Stomach smooth muscle (tissue), 2 donors: ENCODE results near the gene FGF16.

Experiments used
- H3K27ac ChIP-seq: one replicate; pipeline ENCODE4 v1.7.0; 2013; ENCODE audit warnings: mild to moderate bottlenecking, low read length, inconsistent platforms
- H3K27me3 ChIP-seq, 2 donors: one replicate each; pipeline ENCODE4 v1.7.0; 2013; ENCODE audit warnings: low read length in 2 of 2; ENCODE audit not compliant: insufficient read depth in 2 of 2, control insufficient read depth in 1 of 2
- H3K36me3 ChIP-seq, 2 donors: one replicate each; pipeline ENCODE4 v1.7.0; 2013; ENCODE audit warnings: low read length in 2 of 2; ENCODE audit not compliant: control insufficient read depth in 2 of 2, insufficient read depth in 2 of 2
- H3K4me1 ChIP-seq: one replicate; pipeline ENCODE4 v1.7.0; 2013; ENCODE audit warnings: low read length; ENCODE audit not compliant: control insufficient read depth, insufficient read depth
- H3K4me3 ChIP-seq, 2 donors: one replicate each; pipeline ENCODE4 v1.7.0; 2013; ENCODE audit warnings: low read length in 2 of 2
- H3K9ac ChIP-seq, 2 donors: one replicate each; pipeline ENCODE4 v1.7.0; 2013; ENCODE audit warnings: low read length in 2 of 2, mild to moderate bottlenecking in 1 of 2
- H3K9me3 ChIP-seq, 2 donors: one replicate each; pipeline ENCODE4 v1.7.0; 2013; ENCODE audit warnings: low read length in 2 of 2; ENCODE audit not compliant: control insufficient read depth in 2 of 2
- donor health status: healthy.
- donor health status: Pancreatic carcinoma.

The FGF16 gene

GRCh38 chrX:77428551-77428950 is 18.6 kb upstream of the FGF16 start:
- H3K9ac ChIP-seq: no peak overlapping the region
- no peak overlapping the region for H3K4me3 ChIP-seq
- H3K4me1 ChIP-seq: no peaks in the 10 kb centered on the region
- H3K9me3 ChIP-seq: no peaks in the 10 kb centered on the region
- no peak overlapping the region for H3K27ac ChIP-seq
- peaks cover 0 to 4% of the 10 kb centered on the region in 2 donors for H3K27me3 ChIP-seq
- H3K36me3 ChIP-seq: no peaks in the 10 kb centered on the region

- no peak overlapping the region for H3K4me3 ChIP-seq
- H3K4me1 ChIP-seq: no peaks in the 10 kb centered on the region
- peaks cover 0 to 4% of the 10 kb centered on the region in 2 donors for H3K27me3 ChIP-seq
- H3K36me3 ChIP-seq: no peaks in the 10 kb centered on the region
- H3K9ac ChIP-seq: no peak overlapping the region
- no peaks in the 10 kb centered on the region for H3K9me3 ChIP-seq
- no peak overlapping the region for H3K27ac ChIP-seq
These were observed 16.0 kb upstream of the FGF16 start for GRCh38 chrX:77431227-77431626.

- Histone ChIP-seq H3K36me3 (no peaks in the 10 kb centered on the region), H3K4me1 (no peaks in the 10 kb centered on the region), H3K27ac (no peak overlapping the region), H3K27me3 (peaks cover 0 to 4% of the 10 kb centered on the region in 2 donors), H3K9ac (no peak overlapping the region), H3K4me3 (no peak overlapping the region), H3K9me3 (no peaks in the 10 kb centered on the region)
These were observed 14.2 kb upstream of the FGF16 start for GRCh38 chrX:77433001-77433400.

- H3K9ac ChIP-seq: no peak overlapping the region
- H3K27ac ChIP-seq: no peak overlapping the region
- peaks cover 0 to 2% of the 10 kb centered on the region in 2 donors for H3K27me3 ChIP-seq
- H3K4me1 ChIP-seq: no peaks in the 10 kb centered on the region
- no peak overlapping the region for H3K4me3 ChIP-seq
- no peaks in the 10 kb centered on the region for H3K9me3 ChIP-seq
- H3K36me3 ChIP-seq: no peaks in the 10 kb centered on the region
These were observed 12.2 kb upstream of the FGF16 start for GRCh38 chrX:77434962-77435361.

- Histone ChIP-seq H3K36me3 (no peaks in the 10 kb centered on the region), H3K4me1 (no peaks in the 10 kb centered on the region), H3K27ac (no peak overlapping the region), H3K4me3 (no peak overlapping the region), H3K9me3 (no peaks in the 10 kb centered on the region), H3K9ac (no peak overlapping the region), H3K27me3 (peaks cover 0 to 2% of the 10 kb centered on the region in 2 donors)
These were observed 10.9 kb upstream of the FGF16 start for GRCh38 chrX:77436271-77436670.

- Histone ChIP-seq H3K27me3 (peaks cover 0 to 4% of the 10 kb centered on the region in 2 donors), H3K9me3 (no peaks in the 10 kb centered on the region), H3K4me1 (no peaks in the 10 kb centered on the region), H3K9ac (no peak overlapping the region), H3K4me3 (no peak overlapping the region), H3K36me3 (no peaks in the 10 kb centered on the region), H3K27ac (no peak overlapping the region)
These were observed 10.5 kb upstream of the FGF16 start for GRCh38 chrX:77436682-77437081.

GRCh38 chrX:77440330-77440729 is 6.9 kb upstream of the FGF16 start:
- Histone ChIP-seq H3K4me1 (no peaks in the 10 kb centered on the region), H3K9me3 (no peaks in the 10 kb centered on the region), H3K9ac (no peak overlapping the region), H3K27me3 (peaks cover 0 to 7% of the 10 kb centered on the region in 2 donors), H3K36me3 (no peaks in the 10 kb centered on the region), H3K27ac (no peak overlapping the region), H3K4me3 (no peak overlapping the region)

GRCh38 chrX:77441033-77441432 is 6.2 kb upstream of the FGF16 start:
- H3K36me3 ChIP-seq: no peaks in the 10 kb centered on the region
- H3K9ac ChIP-seq: no peak overlapping the region
- no peak overlapping the region for H3K27ac ChIP-seq
- peaks cover under 1% of the 10 kb centered on the region for H3K4me1 ChIP-seq
- H3K4me3 ChIP-seq: no peak overlapping the region
- H3K27me3 ChIP-seq: peaks cover 5 to 7% of the 10 kb centered on the region in 2 donors
- H3K9me3 ChIP-seq: no peaks in the 10 kb centered on the region

- H3K9me3 ChIP-seq: no peaks in the 10 kb centered on the region
- no peak overlapping the region for H3K27ac ChIP-seq
- H3K9ac ChIP-seq: no peak overlapping the region
- H3K27me3 ChIP-seq: peaks cover 7 to 11% of the 10 kb centered on the region in 2 donors
- peaks cover 4% of the 10 kb centered on the region for H3K4me1 ChIP-seq
- no peak overlapping the region for H3K4me3 ChIP-seq
- no peaks in the 10 kb centered on the region for H3K36me3 ChIP-seq
These were observed 5.7 kb upstream of the FGF16 start for GRCh38 chrX:77441479-77441878.

GRCh38 chrX:77442728-77443127 is 4.5 kb upstream of the FGF16 start:
- no peaks in the 10 kb centered on the region for H3K9me3 ChIP-seq
- no peak overlapping the region for H3K9ac ChIP-seq
- no peak overlapping the region for H3K4me3 ChIP-seq
- H3K4me1 ChIP-seq: peaks cover 9% of the 10 kb centered on the region
- no peaks in the 10 kb centered on the region for H3K36me3 ChIP-seq
- peaks cover 8 to 16% of the 10 kb centered on the region in 2 donors for H3K27me3 ChIP-seq
- no peak overlapping the region for H3K27ac ChIP-seq

GRCh38 chrX:77444075-77444474 is 3.1 kb upstream of the FGF16 start:
- Histone ChIP-seq H3K36me3 (no peaks in the 10 kb centered on the region), H3K4me1 (peaks cover 9% of the 10 kb centered on the region), H3K9me3 (no peaks in the 10 kb centered on the region), H3K4me3 (no peak overlapping the region), H3K9ac (no peak overlapping the region), H3K27me3 (peaks cover 9 to 16% of the 10 kb centered on the region in 2 donors), H3K27ac (no peak overlapping the region)
